ENCODE results near the gene PDSS2. TPM values are rescaled to one million over a fixed set of nuclear protein-coding genes. Genes with fewer than 3 reads are reported as not detected.

The PDSS2 gene
- total RNA-seq, 3 donors from 2014 or later (not counting 1 experiment from before 2014, with no cell fraction given): 11.2 to 15.5 (median 14.2) TPM

DNA sequence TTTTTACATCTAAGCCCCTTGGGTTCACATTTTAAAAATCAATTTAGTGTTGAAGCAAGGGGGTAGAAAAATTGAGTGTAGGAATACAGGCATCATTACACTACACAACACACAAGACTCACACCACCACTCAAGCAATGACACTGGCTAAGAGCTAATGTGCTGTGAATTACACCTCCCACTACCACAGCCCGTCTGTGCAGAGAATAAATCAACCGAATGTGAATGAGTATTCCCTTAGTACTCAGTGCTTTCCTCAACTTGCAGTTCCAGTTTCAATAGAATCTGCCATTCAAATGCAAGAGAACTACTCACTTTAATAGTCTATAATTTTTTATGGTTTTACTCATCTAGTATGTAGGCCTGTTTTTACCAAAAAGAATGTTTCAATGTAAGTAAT, 114.4 kb downstream of the PDSS2 start:
- WGBS (ENCODE audit: insufficient coverage): 86% methylated on average over 2 of the region's 2 CpGs
- no peak overlapping the region for H3K4me3 Mint-ChIP-seq
- DNase-seq (no peak), ATAC-seq (no peak)
- TF ChIP-seq CTCF (IDR thresholded peaks at IDR 0.05): no peak
- no peaks in the 10 kb centered on the region for H3K9me3 ChIP-seq (ENCODE audit: control insufficient read depth, insufficient read depth, low read length)
- H3K4me1 Mint-ChIP-seq: peaks cover 0 to 5% of the 10 kb centered on the region in 2 donors
- no peak overlapping the region for H3K4me3 ChIP-seq (ENCODE audit: low read length)
- no peak overlapping the region for H3K27ac ChIP-seq (ENCODE audit: low read length)
- no peaks in the 10 kb centered on the region for H3K27me3 ChIP-seq (ENCODE audit: control insufficient read depth, insufficient read depth, low read length)
- no peaks in the 10 kb centered on the region for H3K4me1 ChIP-seq (ENCODE audit: control insufficient read depth, insufficient read depth, low read length)
- no peak overlapping the region for H3K27ac Mint-ChIP-seq
- intact Hi-C loops (cut with micrococcal nuclease): no loop called here
- H3K36me3 ChIP-seq (ENCODE audit: control insufficient read depth, insufficient read depth, low read length): no peaks in the 10 kb centered on the region
- H3K27me3 Mint-ChIP-seq (ENCODE audit: low read depth in 2 of 2): no peaks in the 10 kb centered on the region
- no peaks in the 10 kb centered on the region for H3K9me3 Mint-ChIP-seq
- H3K36me3 Mint-ChIP-seq: no peaks in the 10 kb centered on the region

- intact Hi-C loops (cut with micrococcal nuclease): no loop called here
- 71% methylated on average over 2 of the region's 2 CpGs for WGBS (ENCODE audit: insufficient coverage)
These were observed 115.0 kb downstream of the PDSS2 start for GRCh38 chr6:107344383-107344782.

DNA sequence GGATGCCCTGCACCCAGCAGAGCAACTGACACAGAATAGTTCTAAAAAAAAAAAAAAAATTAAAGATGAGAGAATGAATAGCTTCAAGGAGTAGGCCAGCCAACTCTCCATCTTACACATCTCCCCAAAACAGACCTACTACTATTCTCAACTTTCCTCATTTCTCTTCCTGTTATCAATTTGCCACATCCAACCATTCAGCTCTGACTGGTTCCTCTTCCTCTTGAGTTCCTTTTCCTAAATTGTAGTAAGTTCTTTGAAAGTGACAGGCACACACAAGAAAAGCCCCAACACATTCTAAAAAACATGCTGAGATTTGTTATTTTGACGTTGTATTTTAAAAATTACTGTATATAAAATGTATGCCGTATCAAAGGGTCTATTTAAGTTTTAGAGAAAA, 117.2 kb downstream of the PDSS2 start:
- Histone ChIP-seq H3K27me3 (ENCODE audit: control insufficient read depth, insufficient read depth, low read length) (no peaks in the 10 kb centered on the region), H3K27ac (ENCODE audit: low read length) (no peak overlapping the region), H3K4me1 (ENCODE audit: control insufficient read depth, insufficient read depth, low read length) (no peaks in the 10 kb centered on the region), H3K36me3 (ENCODE audit: control insufficient read depth, insufficient read depth, low read length) (no peaks in the 10 kb centered on the region), H3K9me3 (ENCODE audit: control insufficient read depth, insufficient read depth, low read length) (no peaks in the 10 kb centered on the region), H3K4me3 (ENCODE audit: low read length) (no peak overlapping the region)
- no peak for ATAC-seq
- Mint-ChIP-seq H3K4me3 (no peak overlapping the region), H3K27me3 (ENCODE audit: low read depth in 2 of 2) (no peaks in the 10 kb centered on the region), H3K36me3 (no peaks in the 10 kb centered on the region), H3K9me3 (no peaks in the 10 kb centered on the region), H3K4me1 (peaks cover 0 to 5% of the 10 kb centered on the region in 2 donors), H3K27ac (no peak overlapping the region)
- no CpG with 5 or more reads among the region's 2 CpGs for WGBS (ENCODE audit: insufficient coverage)
- intact Hi-C loops (cut with micrococcal nuclease): no loop called here
- TF ChIP-seq CTCF (IDR thresholded peaks at IDR 0.05): no peak
- no peak for DNase-seq

More at GRCh38 chr6:107344383-107344782, 115.0 kb downstream of the PDSS2 start:
- no peaks in the 10 kb centered on the region for H3K9me3 ChIP-seq (ENCODE audit: control insufficient read depth, insufficient read depth, low read length)
- ATAC-seq (no peak), DNase-seq (no peak)
- Mint-ChIP-seq H3K27me3 (ENCODE audit: low read depth in 2 of 2) (no peaks in the 10 kb centered on the region), H3K9me3 (no peaks in the 10 kb centered on the region), H3K4me1 (peaks cover 0 to 5% of the 10 kb centered on the region in 2 donors), H3K4me3 (no peak overlapping the region), H3K36me3 (no peaks in the 10 kb centered on the region), H3K27ac (no peak overlapping the region)
- H3K27ac ChIP-seq (ENCODE audit: low read length): no peak overlapping the region
- no peak for TF ChIP-seq CTCF (IDR thresholded peaks at IDR 0.05)
- H3K4me3 ChIP-seq (ENCODE audit: low read length): no peak overlapping the region
- H3K36me3 ChIP-seq (ENCODE audit: control insufficient read depth, insufficient read depth, low read length): no peaks in the 10 kb centered on the region
- H3K27me3 ChIP-seq (ENCODE audit: control insufficient read depth, insufficient read depth, low read length): no peaks in the 10 kb centered on the region
- H3K4me1 ChIP-seq (ENCODE audit: control insufficient read depth, insufficient read depth, low read length): no peaks in the 10 kb centered on the region

DNA sequence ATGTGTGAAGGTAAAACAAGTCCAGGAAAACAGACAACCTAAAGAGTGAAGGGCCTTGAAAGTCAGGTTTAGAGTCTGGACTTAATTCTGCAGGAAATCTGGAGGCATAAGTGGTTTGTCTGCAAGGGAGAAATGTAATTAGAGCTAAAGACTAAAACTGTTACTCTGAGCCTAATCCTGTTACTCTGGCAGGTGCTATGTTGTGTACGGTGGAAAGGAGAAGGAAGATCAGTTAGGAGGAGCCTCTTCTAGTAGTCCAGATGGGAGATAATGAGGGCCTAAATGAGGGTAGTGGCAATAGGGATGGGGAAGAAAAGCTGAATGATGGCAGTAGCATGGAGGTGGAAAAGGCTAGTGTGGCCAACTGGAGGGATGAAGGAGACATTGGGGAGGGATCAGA, 118.5 kb downstream of the PDSS2 start:
- TF ChIP-seq CTCF (IDR thresholded peaks at IDR 0.05): no peak
- H3K36me3 Mint-ChIP-seq: no peaks in the 10 kb centered on the region
- H3K4me3 ChIP-seq (ENCODE audit: low read length): no peak overlapping the region
- intact Hi-C loops (cut with micrococcal nuclease): no loop called here
- no peak overlapping the region for H3K27ac Mint-ChIP-seq
- H3K4me3 Mint-ChIP-seq: no peak overlapping the region
- H3K4me1 Mint-ChIP-seq: peaks cover 0 to 5% of the 10 kb centered on the region in 2 donors
- no peaks in the 10 kb centered on the region for H3K9me3 Mint-ChIP-seq
- no peaks in the 10 kb centered on the region for H3K27me3 Mint-ChIP-seq (ENCODE audit: low read depth in 2 of 2)
- H3K4me1 ChIP-seq (ENCODE audit: control insufficient read depth, insufficient read depth, low read length): no peaks in the 10 kb centered on the region
- 84% methylated on average over 1 of the region's 1 CpG for WGBS (ENCODE audit: insufficient coverage)
- no peak for DNase-seq
- ATAC-seq: no peak
- no peaks in the 10 kb centered on the region for H3K36me3 ChIP-seq (ENCODE audit: control insufficient read depth, insufficient read depth, low read length)
- no peaks in the 10 kb centered on the region for H3K9me3 ChIP-seq (ENCODE audit: control insufficient read depth, insufficient read depth, low read length)
- no peaks in the 10 kb centered on the region for H3K27me3 ChIP-seq (ENCODE audit: control insufficient read depth, insufficient read depth, low read length)
- H3K27ac ChIP-seq (ENCODE audit: low read length): no peak overlapping the region
